ENCODE results near the gene SDK2.
"Not testable (repeated sequence)": the region's sequence is repeated elsewhere in the genome, so short reads cannot be mapped to it uniquely, and the experiment has no call there.

SDK2 gene

DNA sequence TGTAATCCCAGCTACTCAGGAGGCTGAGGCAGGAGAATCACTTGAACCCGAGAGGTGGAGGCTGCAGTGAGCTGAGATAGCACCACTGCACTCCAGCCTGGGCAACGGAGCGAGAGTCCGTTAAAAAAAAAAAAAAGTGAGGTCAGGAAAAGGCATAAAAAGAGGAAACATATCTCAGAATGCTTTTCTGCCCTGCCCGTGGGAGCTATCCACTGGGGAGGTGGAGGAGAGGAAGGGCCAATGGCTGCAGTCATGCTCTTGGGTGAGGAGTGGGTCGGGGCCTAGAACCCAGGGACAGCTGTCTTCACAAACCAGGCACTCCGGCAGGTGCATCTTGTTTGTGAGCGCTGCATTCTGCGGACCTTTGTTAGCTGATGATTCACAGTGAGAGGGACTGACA is 272.4 kb downstream of the SDK2 start:
- no peak for TF ChIP-seq CTCF (IDR thresholded peaks at IDR 0.05; ENCODE audit: borderline replicate concordance, insufficient read depth, low read depth, low read length)
- H3K4me3 ChIP-seq (ENCODE audit: low read depth, low read length) = no peak overlapping the region

DNA sequence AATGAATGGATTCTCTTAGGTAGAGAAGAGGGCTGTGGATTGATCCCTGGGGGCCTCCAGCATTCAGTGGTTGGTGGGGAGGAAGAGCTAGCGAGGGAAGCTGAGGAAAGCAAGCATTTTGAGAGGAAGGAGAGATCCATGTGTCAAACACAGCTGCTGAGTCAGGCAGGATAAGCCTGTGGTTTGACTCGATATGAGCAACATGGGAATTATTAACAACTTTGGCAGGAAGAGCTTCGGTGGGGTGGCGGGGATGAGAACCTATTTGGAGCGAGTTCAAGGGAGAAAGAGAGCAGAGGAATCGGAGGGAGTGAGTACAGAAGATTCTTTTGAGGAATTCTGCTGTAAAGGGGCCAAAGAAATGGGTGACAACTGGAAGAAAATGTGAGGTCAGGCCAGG is 273.0 kb downstream of the SDK2 start:
- no peak for TF ChIP-seq CTCF (IDR thresholded peaks at IDR 0.05; ENCODE audit: borderline replicate concordance, insufficient read depth, low read depth, low read length)
- H3K4me3 ChIP-seq (ENCODE audit: low read depth, low read length) = no peak overlapping the region

GRCh38 chr17:73369817-73370490 is 274.3 kb downstream of the SDK2 start:
- H3K4me3 ChIP-seq (ENCODE audit: low read depth, low read length) = not testable (repeated sequence)
- TF ChIP-seq CTCF (IDR thresholded peaks at IDR 0.05; ENCODE audit: borderline replicate concordance, insufficient read depth, low read depth, low read length) = peak; percentile 65

- H3K4me3 ChIP-seq (ENCODE audit: low read depth, low read length) = no peak overlapping the region
- TF ChIP-seq CTCF (IDR thresholded peaks at IDR 0.05; ENCODE audit: borderline replicate concordance, insufficient read depth, low read depth, low read length) = no peak
Observed at GRCh38 chr17:73369111-73369521, 275.1 kb downstream of the SDK2 start.

- no peak for TF ChIP-seq CTCF (IDR thresholded peaks at IDR 0.05; ENCODE audit: borderline replicate concordance, insufficient read depth, low read depth, low read length)
- H3K4me3 ChIP-seq (ENCODE audit: low read depth, low read length) = no peak overlapping the region
Observed at GRCh38 chr17:73368085-73368631, 276.1 kb downstream of the SDK2 start.

GRCh38 chr17:73365906-73366623 is 278.2 kb downstream of the SDK2 start:
- TF ChIP-seq CTCF (IDR thresholded peaks at IDR 0.05; ENCODE audit: borderline replicate concordance, insufficient read depth, low read depth, low read length) = no peak
- no peak overlapping the region for H3K4me3 ChIP-seq (ENCODE audit: low read depth, low read length)

All from GM12875 (cell line).